Kidney (tissue), 14 donors: Measurements from ENCODE around the gene FAM210B. TPM values are rescaled to one million over a fixed set of nuclear protein-coding genes. Genes with fewer than 3 reads are reported as not detected.

ENCODE experiments used
- DNase-seq, 5 donors: peaks; one replicate each; pipeline ENCODE4 v3.0.0-alpha.2; 2013 to 2020
- FAIRE-seq: peaks from 2 replicates; lab custom pipeline; 2012; peaks lifted over from hg19 to GRCh38; lab: Jason Lieb, UNC
- H3K27ac ChIP-seq, 2 donors: one replicate each; pipeline ENCODE4 v1.7.0; 2013; ENCODE audit warnings: low read depth in 2 of 2, low read length in 2 of 2, inconsistent platforms in 1 of 2
- H3K27me3 ChIP-seq: one replicate; pipeline ENCODE4 v1.7.1; 2013; ENCODE audit warnings: low read length, inconsistent platforms; ENCODE audit not compliant: control insufficient read depth, insufficient read depth
- H3K36me3 ChIP-seq, 3 donors: one replicate each; pipeline versions ENCODE4 v1.7.0 to v1.7.1; 2013; ENCODE audit warnings: low read length in 3 of 3, control low read depth in 1 of 3, inconsistent platforms in 1 of 3; ENCODE audit not compliant: insufficient read depth in 3 of 3, control insufficient read depth in 2 of 3
- H3K4me1 ChIP-seq, 3 donors: one replicate each; pipeline versions ENCODE4 v1.7.0 to v1.7.1; 2013; ENCODE audit warnings: low read length in 3 of 3, inconsistent platforms in 1 of 3, low read depth in 1 of 3; ENCODE audit not compliant: control insufficient read depth in 2 of 3, insufficient read depth in 2 of 3
- H3K4me3 ChIP-seq, 3 donors: one replicate each; pipeline versions ENCODE4 v1.7.0 to v1.8.1; 2013; ENCODE audit warnings: low read length in 3 of 3, control low read depth in 1 of 3, inconsistent platforms in 1 of 3
- H3K9ac ChIP-seq, 3 donors: one replicate each; pipeline versions ENCODE4 v1.7.0 to v1.7.1; 2013; ENCODE audit warnings: low read length in 3 of 3, control low read depth in 1 of 3, inconsistent platforms in 1 of 3
- H3K9me3 ChIP-seq, 3 donors: one replicate each; pipeline versions ENCODE4 v1.7.0 to v1.7.1; 2013; ENCODE audit warnings: low read length in 3 of 3, control low read depth in 1 of 3, inconsistent platforms in 1 of 3; ENCODE audit not compliant: control insufficient read depth in 2 of 3, insufficient read depth in 1 of 3
- CTCF ChIP-seq: IDR thresholded peaks from 3 replicates; pipeline ENCODE4 v1.5.1; 2012; ENCODE audit warnings: mild to moderate bottlenecking, moderate library complexity, borderline replicate concordance; ENCODE audit not compliant: insufficient read depth; ENCODE audit errors: extremely low read depth
- intact Hi-C: fragments of 100-400 bp; cut with DNase I; formaldehyde crosslinking; loops from one replicate; pipeline ENCODE4 v1.11.1; 2022
- polyA plus RNA-seq: library from polyadenylated mRNA; stranded (reverse); fragments of 350-450 nt; fragmentation: Illumina TruSeq; extraction: RNeasy Lipid Tissue Mini Kit (QIAGEN cat#74804); gene quantifications from one replicate; pipeline ENCODE4 v1.2.3, GENCODE V29; 2014; ENCODE audit warnings: low read depth, low replicate concordance; ENCODE audit not compliant: insufficient read depth
- total RNA-seq: library from RNA; stranded (reverse); fragmentation: NEBNext Ultra II Directional; extraction: Animal tissue kit (Norgen Biotek cat#: 25700); gene quantifications from one replicate; pipeline ENCODE4 v1.2.1, GENCODE V29; 2021
- donor health status: control.
- donor health status: control.
- donor health status: control.
- donor health status: control.
- donor health status: control.
- donor health status: DM: yes; HTN: yes; CAD: no.
- donor health status: Normal renal cell carcinoma (clear cell type).

Gene FAM210B
- total and polyA plus RNA-seq, 2 donors from 2014 or later = 27.2 to 34.5 TPM

GRCh38 chr20:56412949-56413348 lies 54.2 kb downstream of the FAM210B start:
- H3K36me3 ChIP-seq = no peaks in the 10 kb centered on the region
- peaks cover 0 to 3% (median 0%) of the 10 kb centered on the region in 3 donors for H3K4me1 ChIP-seq
- H3K9me3 ChIP-seq = no peaks in the 10 kb centered on the region
- H3K27me3 ChIP-seq = no peaks in the 10 kb centered on the region
- DNase-seq = no peak
- H3K27ac ChIP-seq = no peak overlapping the region
- no peak overlapping the region for H3K9ac ChIP-seq
- H3K4me3 ChIP-seq = peak overlapping the region in 1 of 3 donors; percentile 32
- no peak for FAIRE-seq
- TF ChIP-seq CTCF = no peak
- intact Hi-C loops = no loop called here

- H3K4me3 ChIP-seq = no peak overlapping the region
- no peak overlapping the region for H3K9ac ChIP-seq
- DNase-seq = no peak
- H3K4me1 ChIP-seq = peaks cover 0 to 3% (median 0%) of the 10 kb centered on the region in 3 donors
- H3K9me3 ChIP-seq = no peaks in the 10 kb centered on the region
- no peak for TF ChIP-seq CTCF
- H3K27me3 ChIP-seq = no peaks in the 10 kb centered on the region
- no peak overlapping the region for H3K27ac ChIP-seq
- FAIRE-seq = no peak
- intact Hi-C loops = no loop called here
- H3K36me3 ChIP-seq = no peaks in the 10 kb centered on the region
Observed at GRCh38 chr20:56414842-56415765, 56.3 kb downstream of the FAM210B start.

- Histone ChIP-seq H3K4me3 (no peak overlapping the region), H3K36me3 (no peaks in the 10 kb centered on the region), H3K4me1 (no peaks in the 10 kb centered on the region), H3K27ac (no peak overlapping the region), H3K27me3 (no peaks in the 10 kb centered on the region), H3K9ac (no peak overlapping the region), H3K9me3 (no peaks in the 10 kb centered on the region)
- no peak for DNase-seq
- FAIRE-seq = no peak
- intact Hi-C loops = no loop called here
- TF ChIP-seq CTCF = no peak
Observed at GRCh38 chr20:56417402-56417801, 58.6 kb downstream of the FAM210B start.
